Stimulated activated CD4-positive, alpha-beta T cell treated with anti-CD3 and anti-CD28 coated beads, Interleukin-2, amount 100 ng/mL, for 48 hours (primary cell): ENCODE measurements around the gene PANK2.
"Not testable (repeated sequence)": the region's sequence is repeated elsewhere in the genome, so short reads cannot be mapped to it uniquely, and the experiment has no call there.

Experiments used
- DNase-seq, 2 donors: peaks; one replicate each; pipeline ENCODE4 v3.0.0-alpha.2; 2020

PANK2 gene

DNA sequence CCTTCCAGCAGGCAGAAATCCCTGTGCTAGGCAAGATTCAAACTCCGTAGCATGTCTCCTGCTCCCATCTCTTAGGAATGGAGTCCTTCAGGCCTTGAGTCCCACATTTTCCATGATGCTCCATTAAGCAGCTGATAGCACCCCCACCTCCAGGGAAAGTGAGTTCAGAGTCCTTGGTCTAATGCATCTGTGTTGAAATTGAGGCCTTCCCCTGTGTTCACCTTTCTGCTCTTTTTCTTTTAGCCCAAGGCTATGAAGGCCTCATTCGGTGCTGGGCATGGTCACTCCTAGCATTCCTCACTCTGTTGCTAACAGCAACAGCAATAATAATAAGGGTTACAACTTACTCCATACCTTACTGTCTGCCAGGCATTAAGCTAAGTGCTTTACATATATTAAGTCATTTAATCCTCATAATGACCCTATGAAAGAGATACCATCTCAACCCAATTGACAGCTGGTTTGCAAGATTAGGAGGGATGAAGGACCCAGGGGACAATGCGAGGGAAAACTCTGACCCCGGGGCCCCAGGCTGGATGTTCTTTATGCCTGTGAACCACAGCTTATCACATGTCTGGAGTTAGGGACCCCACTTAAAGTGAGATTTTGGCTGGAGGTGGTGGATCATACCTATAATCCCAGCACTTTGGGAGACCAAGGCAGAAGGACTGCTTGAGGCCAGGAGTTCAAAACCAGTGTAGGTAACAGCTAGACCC lies 17.5 kb upstream of the PANK2 start:
- DNase-seq = no peak

DNA sequence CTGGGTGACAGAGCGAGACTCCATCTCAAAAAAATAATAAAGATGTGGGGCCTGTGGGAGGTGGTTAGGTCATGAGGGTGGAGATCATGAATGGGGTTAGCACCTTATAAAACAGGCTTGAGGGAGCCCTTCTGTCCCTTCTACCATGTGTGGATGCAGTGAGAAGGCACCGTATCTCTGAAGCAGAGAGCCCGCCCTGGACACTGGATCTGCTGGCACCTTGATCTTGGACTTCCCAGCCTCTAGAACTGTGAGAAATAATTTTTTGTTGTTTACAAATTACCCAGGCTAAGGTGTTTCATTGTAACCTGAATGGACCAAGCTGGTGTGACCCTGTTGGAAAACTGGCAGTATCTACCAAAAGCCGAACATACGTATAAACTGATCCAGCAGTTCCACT lies 15.7 kb upstream of the PANK2 start:
- DNase-seq = no peak

DNA sequence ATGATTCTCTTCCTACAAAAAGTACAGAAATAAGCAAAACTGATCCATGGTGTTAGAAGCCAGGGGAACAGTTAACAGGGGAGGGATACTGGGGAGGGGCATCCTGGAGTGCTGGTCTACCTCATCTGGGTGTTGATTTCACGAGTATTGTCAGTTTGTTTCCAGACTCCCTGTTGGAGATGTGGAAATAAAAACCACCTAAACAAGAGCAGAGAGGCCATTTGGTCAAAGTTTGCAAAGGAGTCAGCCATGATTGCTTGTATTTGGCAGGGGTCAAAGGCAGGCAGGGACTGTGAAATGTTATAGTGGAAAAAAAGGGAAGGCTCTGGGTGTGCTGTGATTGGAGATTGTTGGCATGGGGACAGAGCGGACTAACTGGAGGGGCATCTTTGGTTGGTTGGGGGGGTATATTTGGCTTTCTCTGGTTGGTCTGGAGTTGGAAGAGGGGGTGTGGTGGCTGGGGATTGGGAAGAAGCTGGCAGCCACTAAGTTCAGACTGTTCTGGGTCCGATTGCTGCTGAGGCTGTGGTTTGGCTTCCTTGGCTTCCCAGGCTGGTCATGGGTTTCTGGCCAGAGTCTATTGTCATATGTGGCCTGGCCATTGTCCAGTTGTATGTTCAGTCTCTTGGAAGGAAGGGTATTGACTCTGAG lies 14.9 kb upstream of the PANK2 start:
- DNase-seq = no peak

DNA sequence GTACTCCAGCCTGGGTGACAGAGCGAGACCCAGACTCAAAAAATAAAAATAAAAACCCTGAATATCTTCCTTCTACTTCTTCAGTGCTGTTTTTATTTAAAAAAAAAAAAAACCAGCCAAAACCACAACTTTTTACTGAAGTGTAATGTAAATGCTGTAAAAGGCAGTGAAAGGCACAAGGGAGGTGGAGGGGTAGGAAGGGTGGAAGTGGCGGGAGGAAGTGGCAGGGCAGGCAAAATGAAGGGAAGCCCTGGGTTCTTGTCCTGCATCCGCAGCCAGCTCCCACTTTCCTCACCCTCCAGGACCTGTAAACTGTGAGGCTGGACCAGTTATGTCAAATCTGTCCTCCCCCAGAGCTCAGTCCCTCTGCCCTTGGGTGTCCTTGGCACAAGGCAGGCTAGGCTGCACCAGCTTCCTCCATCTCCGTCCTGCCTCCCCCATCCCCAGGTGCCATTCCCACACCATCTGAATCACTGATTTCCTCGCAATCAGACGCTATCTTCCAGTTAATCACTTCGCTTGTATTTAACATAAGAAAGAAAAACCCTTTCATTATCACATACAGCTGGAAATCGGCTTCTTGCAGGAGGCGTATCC lies 13.7 kb upstream of the PANK2 start:
- no peak for DNase-seq

DNA sequence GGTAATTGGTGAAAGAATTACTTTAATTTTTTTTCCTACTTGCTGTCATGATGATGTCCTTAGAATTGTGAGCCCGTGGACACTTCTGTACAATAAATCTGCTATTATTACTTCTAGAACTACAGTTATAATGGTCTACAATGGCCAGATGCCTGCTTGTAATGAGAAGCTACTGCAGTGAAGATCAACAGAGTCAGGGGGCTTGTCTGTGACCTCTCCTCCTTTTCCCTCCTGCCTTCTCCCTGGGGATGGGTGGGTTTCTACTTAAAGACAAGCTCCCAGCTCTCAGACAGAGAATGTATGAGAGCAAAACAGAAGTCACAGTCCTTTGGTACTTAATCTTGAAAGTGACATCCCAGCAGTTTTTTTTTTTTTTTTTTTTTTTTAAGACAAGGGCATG lies 13.2 kb upstream of the PANK2 start:
- DNase-seq = no peak

DNA sequence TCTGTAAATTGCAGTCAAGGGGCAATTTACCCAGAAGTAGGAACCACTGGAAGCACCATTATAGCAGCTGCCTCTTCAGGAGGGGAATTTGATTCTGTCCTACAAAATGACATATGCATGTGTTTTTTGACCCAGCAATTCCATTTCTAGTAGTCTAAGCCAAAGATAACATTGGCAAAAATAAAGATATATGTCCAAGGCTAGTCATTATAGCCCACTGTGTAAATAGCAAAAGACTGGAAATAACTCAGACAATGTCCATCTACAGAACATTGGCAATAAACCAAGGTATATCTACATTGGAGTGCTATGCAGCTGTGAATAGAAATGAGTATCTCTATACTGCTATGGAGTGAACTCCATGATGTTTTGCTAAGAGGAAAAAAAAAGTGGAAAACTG lies 12.5 kb upstream of the PANK2 start:
- no peak for DNase-seq

DNA sequence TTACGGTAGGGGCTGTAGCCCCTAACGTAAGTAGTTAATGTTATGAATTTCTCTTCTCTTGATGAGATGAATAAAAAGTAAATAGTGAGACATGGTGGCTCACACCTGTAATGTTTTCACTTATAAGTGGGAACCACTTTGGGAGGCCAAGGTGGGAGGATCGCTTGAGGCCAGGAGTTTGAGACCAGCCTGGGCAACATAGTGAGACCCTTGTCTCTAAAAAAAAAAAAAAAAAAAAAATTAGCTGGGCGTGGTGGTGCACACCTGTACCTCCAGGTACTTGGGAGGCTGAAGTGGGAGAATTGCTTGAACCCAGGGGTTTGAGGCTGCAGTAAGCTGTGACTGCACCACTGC lies 10.3 kb upstream of the PANK2 start:
- not testable (repeated sequence) for DNase-seq

DNA sequence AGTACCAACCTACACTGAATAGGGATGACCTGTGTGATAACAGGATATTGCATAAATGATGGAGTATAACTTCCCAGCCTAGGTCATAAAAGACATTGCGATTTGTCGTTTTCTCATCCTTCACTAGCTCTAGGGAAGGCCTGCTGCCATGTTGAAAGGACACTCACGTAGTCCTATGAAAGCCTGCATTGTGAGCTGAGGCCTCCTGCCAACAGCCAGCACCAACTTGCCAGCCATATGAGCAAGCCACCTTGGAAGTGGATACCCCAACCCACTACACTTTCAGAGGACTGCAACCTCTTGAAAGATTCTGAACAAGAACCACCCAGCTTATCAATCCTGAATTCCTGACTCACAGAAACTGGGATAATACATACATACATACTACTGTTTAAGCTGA lies 3.5 kb upstream of the PANK2 start:
- DNase-seq = no peak

DNA sequence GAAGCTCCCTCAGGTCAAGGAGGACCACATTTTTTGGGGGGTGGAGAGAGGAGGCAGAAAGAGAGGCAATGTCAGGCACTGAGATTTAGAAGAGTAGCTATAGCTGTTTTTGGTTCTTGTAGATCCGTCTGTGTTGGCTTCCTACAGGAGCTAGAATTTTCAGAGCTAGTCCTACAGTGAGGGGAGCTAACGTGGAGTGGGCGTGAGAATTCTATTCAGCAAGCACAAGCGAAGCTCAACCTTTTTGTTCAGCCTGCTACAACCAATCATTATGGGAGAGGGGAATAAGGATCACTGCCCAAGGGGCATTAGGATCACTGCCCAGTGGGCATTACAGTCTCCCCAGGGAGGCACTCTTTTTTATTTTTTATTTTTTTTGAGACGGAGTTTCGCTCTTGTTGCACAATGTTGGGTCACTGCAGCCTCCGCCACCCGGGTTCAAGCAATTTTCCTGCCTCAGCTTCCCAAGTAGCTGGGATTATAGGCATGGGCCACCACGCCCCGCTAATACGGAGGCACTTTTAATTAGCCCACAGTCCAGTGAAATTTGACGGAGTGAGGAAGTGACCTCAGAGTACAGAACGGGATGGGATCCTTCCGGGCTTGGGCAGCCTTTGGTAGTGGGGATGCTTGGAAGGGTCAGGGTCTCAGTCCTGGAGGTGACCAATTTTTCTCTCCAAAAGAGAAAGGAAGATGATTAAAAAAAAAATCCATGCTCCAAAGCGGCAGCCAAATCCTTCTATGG lies 1.1 kb upstream of the PANK2 start:
- no peak for DNase-seq

DNA sequence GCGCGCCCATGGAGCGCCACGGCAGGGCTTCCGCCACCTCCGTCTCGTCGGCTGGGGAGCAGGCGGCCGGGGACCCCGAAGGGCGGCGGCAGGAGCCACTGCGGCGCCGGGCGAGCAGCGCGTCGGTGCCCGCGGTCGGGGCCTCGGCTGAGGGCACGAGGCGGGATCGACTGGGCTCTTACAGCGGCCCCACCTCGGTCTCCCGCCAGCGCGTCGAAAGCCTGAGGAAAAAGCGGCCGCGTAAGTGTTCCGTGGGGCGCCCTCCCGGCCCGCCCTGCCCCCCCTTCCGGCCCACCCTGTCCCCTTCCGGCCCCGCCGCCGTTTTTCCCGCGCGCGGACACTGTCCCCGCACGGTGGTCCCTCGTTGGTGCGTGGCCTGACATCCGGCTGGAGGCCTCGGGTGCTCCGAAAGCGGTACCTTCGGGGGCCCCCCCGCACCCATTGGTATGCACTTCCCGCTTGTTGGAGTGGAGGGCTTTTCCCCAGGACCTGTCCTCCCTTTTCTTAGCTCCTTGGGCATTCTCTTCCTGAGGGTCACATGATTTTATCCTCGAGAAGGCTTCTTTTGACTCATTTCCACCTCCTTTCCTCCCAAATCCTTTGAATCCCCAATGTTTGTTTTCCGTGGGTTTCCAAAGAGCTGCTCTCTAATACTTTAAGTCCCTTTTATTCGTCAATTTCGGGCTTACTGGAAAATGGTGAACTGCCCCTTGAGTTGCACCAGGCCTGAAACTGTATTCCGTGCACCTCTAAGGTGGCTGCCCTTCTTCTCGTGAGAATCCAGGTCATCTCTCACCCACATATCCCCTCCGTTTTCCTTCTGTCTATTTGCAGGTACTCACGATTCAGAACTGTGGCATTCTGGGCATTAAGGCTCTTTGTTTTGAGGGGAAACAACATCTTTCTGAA lies 556 bp downstream of the PANK2 start:
- peak; percentile 19 to 31 for DNase-seq

DNA sequence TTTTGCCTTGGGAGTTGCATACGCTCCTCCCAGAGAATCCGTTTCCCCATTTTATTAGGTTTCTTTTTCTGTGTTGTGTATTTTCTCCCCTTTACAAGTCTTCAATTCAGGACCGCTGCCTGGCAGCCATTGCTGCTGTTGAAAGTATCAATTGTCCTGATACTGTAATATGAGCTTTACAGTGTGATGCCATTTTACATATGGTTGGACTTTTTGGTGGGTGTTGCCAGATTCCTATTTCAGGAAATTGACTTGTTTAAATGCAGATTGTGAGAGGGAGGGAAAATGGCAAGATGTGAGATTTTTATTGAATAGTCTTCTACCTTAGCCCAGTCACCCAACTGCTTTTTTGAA lies 1.2 kb downstream of the PANK2 start:
- DNase-seq = no peak

DNA sequence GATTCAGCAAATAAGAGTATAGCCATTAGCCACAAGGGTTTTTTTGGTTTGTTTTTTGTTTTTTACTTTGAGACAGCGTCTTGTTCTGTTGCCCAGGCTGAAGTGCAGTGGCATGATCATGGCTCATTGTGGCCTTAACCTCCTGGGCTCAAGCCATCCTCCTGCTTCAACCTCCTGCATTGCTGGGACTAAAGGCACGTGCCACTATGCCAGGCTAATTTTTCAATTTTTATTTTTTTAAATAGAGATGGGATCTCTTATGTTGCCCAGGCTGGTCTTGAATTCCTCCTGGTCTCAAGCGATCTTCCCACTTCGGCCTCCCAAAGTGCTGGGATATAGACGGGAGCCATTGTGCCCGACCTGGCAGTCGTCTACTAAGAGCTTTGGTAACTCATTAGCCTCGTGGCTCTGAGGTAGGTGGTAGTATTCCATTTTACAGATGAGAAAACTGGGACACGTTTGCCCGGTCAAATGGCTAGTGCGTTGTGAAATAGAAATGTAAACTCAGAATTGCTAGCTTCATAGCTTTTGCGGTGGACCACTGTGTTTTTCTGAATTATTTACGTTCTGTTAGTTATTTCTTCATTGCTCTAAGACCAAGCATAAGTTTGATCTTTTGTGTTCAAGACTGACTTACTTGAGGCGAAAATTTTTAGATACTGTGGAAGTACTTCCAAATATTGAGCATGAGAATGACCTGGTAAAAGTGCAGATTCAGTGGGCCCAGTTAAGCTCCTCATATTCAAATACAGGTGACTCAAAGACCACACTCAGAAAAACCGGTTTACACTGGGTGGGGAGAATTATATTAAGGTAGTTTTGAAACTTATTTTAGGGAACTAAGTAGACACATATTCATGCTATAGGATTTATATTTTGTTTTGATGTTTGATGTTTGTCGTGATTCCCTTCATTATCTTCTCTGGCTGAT lies 2.1 kb downstream of the PANK2 start:
- no peak for DNase-seq

DNA sequence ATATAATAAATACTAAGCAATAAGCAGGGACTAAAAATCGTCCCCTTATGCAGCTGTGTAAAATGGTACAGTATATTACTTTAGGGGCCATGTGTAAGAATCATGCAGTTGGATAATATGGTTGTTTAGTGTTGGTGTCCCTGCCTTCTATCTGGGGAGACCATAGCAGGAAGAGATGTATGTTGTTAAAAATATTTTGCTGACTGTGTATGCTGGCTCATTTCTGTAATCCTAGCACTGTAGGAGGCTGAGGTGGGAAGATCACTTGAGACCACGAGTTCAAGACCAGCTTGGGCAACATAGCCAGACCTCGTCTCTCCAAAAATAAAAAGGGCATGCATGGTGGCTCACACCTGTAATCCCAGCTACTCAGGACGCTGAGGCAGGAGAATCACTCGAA lies 5.6 kb downstream of the PANK2 start:
- DNase-seq = no peak

DNA sequence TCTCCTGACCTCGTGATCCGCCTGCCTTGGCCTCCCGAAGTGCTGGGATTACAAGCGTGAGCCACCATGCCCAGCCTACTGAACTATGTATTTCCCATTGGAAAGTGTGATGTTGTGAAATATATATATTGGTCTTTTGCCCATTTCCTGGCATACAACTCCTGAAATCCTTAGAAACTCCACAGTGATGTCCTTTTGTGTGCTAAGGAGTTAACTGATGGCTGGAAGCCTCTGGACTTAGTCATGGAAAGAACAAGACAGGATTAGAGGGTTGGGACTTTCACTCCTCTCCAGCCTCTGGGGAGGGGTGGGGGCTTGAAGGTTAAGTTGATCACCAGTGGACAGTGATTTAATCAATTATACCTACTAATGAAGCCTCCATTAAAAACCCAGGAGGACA lies 7.1 kb downstream of the PANK2 start:
- no peak for DNase-seq

DNA sequence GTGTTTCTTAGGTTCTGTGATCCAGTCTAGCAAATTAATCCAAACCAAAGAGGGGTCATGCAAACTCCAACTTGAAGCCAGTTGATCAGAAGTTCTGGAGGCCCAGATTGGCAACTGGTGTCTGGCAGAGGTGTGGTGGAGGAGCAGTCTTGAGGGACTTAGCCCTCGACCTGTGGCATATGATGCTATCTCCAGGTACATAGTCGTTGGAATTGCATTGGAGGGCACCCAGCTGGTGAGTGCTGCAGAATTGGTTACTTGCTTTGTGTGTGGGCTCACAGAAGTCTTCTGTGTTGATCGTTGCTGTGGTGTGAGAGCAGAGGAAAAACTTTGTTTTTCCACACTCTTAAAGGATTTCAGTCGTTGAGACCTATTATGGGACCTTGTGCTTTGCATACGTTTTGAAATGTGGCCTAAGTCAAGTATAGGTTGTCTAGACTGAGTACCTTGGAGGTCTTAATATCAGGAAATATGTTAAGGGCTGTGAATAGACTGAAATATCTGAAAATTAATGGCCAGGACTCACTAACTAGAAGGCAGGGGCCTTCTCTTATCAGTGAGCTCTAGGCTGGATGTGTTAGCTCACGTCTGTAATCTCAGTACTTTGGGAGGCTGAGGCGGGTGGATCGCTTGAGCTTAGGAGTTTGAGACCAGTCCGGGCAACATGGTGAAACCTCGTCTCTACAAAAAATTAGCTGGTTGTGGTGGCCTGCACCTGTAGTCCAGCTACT lies 7.8 kb downstream of the PANK2 start:
- no peak for DNase-seq

DNA sequence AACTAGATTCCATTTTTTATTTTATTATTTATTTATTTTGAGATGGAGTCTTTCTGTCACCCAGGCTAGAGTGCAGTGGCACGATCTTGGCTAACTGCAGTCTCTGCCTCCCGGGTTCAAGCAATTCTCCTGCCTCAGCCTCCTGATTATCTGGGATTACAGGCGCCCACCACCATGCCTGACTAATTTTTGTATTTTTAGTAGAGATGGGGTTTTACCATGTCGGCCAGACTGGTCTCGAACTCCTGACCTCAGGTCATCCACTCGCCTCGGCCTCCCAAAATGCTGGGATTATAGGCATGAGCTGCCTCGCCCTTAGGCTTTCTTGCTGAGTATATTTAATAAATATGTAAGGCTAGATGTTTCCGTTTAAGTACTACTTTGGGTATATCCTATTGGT lies 9.0 kb downstream of the PANK2 start:
- DNase-seq = not testable (repeated sequence)

DNA sequence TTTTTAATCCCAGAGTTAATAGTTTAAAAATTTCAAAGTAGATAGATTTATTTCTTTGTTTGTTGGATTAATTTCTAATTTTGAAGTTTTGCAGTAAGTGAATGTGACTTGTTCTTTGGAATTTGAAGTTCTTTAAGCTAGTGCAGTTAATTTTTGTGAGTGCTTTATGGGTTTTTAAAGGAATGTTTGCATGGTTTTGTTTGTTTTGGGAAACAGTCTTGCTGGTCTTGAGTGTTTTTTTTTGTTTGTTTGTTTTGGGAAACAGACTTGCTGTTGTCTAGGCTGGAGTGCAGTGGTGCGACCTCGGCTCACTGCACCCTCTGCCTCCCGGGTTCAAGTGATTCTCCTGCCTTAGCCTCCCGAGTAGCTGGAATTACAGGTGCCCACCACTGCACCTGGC lies 9.5 kb downstream of the PANK2 start:
- no peak for DNase-seq

DNA sequence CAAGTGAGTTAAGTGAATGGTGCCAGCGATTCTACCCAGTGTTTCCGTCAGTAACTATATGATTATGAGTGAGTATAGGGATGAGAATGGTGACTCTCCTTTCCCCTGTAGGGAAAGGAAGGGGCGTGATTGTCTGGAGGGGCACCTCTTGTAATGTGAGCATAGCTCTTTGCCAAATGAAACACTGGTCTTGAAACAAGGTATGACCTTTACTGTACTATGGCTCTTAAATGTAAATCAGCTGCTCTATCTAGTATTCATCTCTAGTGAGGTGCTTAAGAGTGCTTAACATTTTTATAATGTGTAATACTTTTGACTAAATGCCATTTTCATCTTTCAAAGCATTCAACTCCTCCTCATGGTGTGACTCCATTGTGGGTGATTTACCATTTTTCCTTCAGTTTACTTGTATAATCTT lies 11.0 kb downstream of the PANK2 start:
- no peak for DNase-seq

DNA sequence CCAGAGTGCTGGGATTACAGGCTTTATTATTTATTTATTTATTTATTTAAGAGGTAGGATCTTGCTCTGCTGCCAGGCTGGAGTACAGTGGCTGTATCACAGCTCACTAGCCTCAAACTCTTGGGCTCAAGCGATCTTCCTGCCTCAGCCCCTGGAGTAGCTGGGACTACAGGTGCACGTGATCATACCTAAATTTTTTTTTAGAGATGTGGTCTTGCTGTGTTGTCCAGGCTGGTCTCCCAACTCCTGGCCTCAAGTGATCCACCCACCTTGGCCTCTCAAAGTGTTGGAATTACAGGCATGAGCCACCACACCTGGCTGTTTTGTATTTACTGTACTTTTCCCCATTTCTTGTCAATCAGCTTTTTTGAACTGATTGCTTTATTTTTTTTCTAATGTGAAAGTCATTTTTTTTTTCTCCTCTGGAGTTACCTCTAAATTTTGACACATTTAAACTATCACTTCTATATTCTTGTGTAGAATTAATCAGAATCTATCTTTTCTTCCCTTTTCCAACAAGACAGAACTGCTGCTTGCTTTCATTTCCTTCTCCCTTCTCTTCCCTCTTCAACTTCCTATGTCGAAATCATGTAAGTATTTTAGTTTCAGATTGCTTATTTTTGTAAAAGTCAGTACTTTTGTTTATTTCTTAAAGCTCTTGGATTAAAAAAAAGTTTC lies 12.0 kb downstream of the PANK2 start:
- DNase-seq = no peak

DNA sequence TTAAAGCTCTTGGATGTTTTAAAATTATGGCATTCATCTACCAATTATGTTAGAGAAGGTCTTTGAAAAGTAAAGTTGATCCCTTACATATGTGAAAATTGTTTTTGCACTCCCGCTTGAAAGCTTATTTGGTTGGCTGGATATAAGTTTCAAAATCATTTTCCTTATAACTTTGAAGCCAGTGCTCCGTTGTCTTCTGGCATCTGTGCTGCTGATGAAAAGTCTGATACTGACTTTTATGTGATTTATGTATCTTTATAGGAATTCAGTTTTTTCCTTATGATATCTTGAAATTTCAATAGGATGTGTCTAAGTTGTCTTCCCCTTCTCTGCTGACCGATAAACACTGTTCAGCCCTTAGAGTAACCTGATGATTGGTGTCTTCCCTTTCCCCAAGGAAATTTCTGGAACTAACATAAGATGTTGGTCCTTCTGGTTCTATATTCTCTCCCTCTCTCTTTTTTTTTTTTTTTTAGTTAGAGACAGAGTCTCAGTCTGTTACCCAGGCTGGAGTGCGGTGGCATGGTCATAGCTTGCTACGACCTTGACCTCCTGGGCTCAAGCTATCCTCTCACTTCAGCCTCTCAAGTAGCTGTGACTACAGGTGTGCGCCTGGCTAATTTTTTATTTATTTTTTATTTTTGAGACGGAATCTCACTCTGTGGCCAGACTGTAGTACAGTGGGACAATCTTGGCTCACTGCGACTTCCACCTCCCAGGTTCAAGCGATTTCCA lies 12.7 kb downstream of the PANK2 start:
- no peak for DNase-seq
